H1 (cell line): ENCODE data around the gene C4B.

Experiments used
- BRCA1 ChIP-seq: IDR thresholded peaks from 2 replicates; pipeline ENCODE4 v1.6.1; 2012; ENCODE audit warnings: low read depth, low read length, improper control_type of control experiment
- KDM5A ChIP-seq: fragments of 200-600 bp; IDR thresholded peaks from 2 replicates; pipeline ENCODE4 v1.7.1; 2012; ENCODE audit warnings: mild to moderate bottlenecking, low read length, inconsistent platforms, mixed read lengths

DNA sequence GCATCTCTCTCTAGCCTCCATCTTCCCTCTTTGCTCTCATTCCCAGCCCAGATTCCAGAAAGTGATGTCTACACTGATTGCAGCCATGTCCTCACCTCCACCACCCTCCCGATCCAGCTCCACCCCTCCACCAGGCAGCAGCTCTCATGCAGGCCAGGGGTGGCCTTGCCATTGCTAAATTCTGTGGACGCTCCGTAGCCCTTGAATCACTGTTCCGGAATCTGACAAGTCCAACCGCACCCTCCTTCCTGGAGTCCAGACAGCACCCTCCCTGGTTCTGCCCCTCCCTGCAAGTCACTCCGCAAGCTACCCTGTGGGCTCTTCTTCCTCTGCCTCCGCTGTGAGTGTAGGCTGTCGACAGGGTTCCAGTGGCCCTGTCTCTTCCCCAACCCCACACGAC lies 68.3 kb downstream of the C4B start:
- TF ChIP-seq KDM5A (no peak), BRCA1 (no peak)
